Activated CD4-positive, alpha-beta T cell treated with anti-CD3 and anti-CD28 coated beads for 36 hours (primary cell): ENCODE measurements around the gene LMOD2. TPM values are rescaled to one million over a fixed set of nuclear protein-coding genes. Genes with fewer than 3 reads are reported as not detected.

ENCODE experiments used
- ATAC-seq: fragments of 200-7000 bp; cut with Tn5 transposase; one replicate; pipeline ENCODE4 v1.10.0; 2021; ENCODE audit warnings: mild to moderate bottlenecking, moderate library complexity
- CTCF ChIA-PET: fragments of 350-600 bp; sonication (Branson Sonifier 250); formaldehyde crosslinking; loops from one replicate; lab custom pipeline; 2021; ENCODE audit warnings: antibody characterized with exemption; lab: Charles Lee
- POLR2A ChIA-PET: fragments of 350-600 bp; sonication (Branson Sonifier 250); formaldehyde crosslinking; loops from one replicate; lab custom pipeline; 2021; ENCODE audit warnings: antibody characterized with exemption, inconsistent platforms; lab: Charles Lee
- DNase-seq: peaks from one replicate; pipeline ENCODE4 v3.0.0-alpha.2; 2020
- H3K27ac Mint-ChIP-seq: one replicate; pipeline ENCODE4 v1.8.0; 2021; ENCODE audit warnings: mixed read lengths
- H3K27me3 Mint-ChIP-seq: one replicate; pipeline ENCODE4 v1.8.0; 2021; ENCODE audit warnings: mixed read lengths
- H3K36me3 Mint-ChIP-seq: one replicate; pipeline ENCODE4 v1.8.0; 2021; ENCODE audit warnings: low read depth, mixed read lengths
- H3K4me1 Mint-ChIP-seq: one replicate; pipeline ENCODE4 v1.8.0; 2021; ENCODE audit warnings: mixed read lengths
- H3K4me3 Mint-ChIP-seq: one replicate; pipeline ENCODE4 v1.8.0; 2021; ENCODE audit warnings: mild to moderate bottlenecking, moderate library complexity, mixed read lengths
- H3K9me3 Mint-ChIP-seq: one replicate; pipeline ENCODE4 v1.8.0; 2021; ENCODE audit warnings: low read depth, mixed read lengths
- intact Hi-C, 2 experiments: fragments of 100-400 bp; cut with DNase I in 1 of 2; cut with micrococcal nuclease in 1 of 2; formaldehyde crosslinking; loops; one replicate each; pipeline versions ENCODE4 v1.14.2 to v1.15.1; 2022 to 2024; cut with DNase I, micrococcal nuclease
- total RNA-seq, 2 experiments: library from RNA; stranded (reverse); gene quantifications; one replicate each; pipeline ENCODE4 v1.2.3, GENCODE V29; 2021

Gene LMOD2
- total RNA-seq, 2 experiments from 2014 or later = not detected

DNA sequence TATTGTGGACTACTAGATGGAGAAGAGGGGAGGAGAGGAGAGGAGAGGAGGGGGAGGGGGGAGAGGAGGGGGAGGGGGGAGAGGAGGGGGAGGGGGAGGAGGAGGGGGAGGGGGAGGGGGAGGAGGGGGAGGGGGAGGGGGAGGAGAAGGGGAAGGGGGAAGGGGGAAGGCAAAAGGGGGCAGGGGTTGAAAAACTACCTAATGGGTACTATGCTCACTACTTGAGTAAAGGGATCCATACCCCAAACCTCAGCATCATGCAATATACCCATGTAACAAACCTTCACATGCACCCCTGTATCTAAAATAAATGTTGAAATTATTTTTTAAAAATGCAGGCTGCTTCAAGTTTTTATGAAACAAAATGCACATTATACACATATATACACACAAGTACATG lies 15.1 kb upstream of the LMOD2 start:
- DNase-seq (no peak), ATAC-seq (no peak)
- Mint-ChIP-seq H3K4me1 (no peaks in the 10 kb centered on the region), H3K27me3 (peaks cover 17% of the 10 kb centered on the region), H3K4me3 (no peak overlapping the region), H3K27ac (no peak overlapping the region), H3K9me3 (no peaks in the 10 kb centered on the region), H3K36me3 (no peaks in the 10 kb centered on the region)
- ChIA-PET POLR2A (no interaction called here), CTCF (no interaction called here)
- intact Hi-C loops = no loop called here

DNA sequence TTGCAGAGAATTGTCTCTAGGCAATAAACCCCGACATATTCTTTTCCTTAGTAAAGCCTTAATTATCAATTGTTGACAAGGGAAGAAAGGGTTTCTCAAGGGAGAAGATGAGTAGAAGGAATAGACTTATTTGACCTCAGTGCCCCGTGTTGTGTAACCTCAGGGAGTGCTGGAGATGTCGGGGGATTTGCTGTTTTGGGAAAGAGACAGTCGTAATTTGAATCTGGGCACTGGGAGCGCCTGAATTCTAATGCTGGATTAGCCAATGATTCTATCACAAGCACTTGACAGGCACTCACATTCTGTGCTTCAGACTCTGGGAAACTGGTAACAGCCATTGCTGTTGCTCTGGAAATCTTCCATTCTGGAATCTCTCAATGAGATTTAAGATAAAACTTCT lies 13.8 kb upstream of the LMOD2 start:
- CTCF ChIA-PET = no interaction called here
- Mint-ChIP-seq H3K27ac (no peak overlapping the region), H3K9me3 (no peaks in the 10 kb centered on the region), H3K4me1 (no peaks in the 10 kb centered on the region), H3K4me3 (no peak overlapping the region), H3K36me3 (no peaks in the 10 kb centered on the region), H3K27me3 (peaks cover 22% of the 10 kb centered on the region)
- ATAC-seq (no peak), DNase-seq (no peak)
- POLR2A ChIA-PET = no interaction called here
- intact Hi-C loops = no loop called here

DNA sequence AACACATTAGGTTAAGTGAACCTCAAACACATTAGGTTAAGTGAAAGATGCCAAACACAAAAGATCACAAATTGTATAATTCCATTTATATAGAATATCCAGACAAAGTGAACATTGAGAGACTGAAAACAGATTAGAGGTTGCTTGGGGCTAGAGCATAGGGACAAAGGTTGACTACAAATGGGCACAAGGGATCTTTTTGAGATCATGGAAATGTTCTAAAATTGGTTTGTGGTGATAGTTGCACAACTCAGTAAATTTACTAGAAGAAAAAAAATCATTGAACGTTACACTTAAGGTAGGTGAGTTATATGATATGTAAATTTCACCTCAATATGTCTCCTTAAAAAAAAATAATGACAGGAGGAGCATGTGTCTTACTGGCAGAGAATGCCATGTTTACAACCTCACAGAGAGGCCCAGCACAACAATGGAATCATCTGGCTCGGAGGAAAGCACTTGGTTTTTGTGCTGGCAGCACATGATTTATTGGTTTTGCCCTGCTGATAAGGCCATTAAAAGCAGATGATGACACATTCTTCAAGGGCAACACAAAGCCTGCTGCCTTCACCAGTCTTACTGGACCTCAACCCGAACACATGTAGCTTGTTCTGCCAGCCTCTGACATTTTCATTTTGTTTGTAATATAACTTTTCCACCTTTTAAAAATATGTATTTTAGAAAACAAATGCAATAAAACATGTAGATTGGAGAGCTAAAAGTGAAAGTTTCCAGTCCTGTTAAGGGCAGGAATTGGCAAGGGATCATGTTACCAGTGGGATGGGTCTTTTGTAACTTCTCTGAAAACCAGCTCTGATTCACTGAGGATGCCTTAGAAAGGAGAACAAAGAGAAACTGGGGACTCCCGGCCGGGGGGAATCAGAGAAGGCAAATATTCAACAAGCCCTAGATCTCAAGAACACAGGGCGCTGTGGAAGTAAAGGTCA lies 11.9 kb upstream of the LMOD2 start:
- ATAC-seq (no peak), DNase-seq (no peak)
- CTCF ChIA-PET = interaction anchor here (1.1 to 2.3 kb wide), 2 partner anchors 19 to 229 kb away, joined by 3 to 7 read pairs; no protein-coding TSS in a partner anchor
- no peaks in the 10 kb centered on the region for H3K36me3 Mint-ChIP-seq
- H3K27me3 Mint-ChIP-seq = peaks cover 13% of the 10 kb centered on the region
- intact Hi-C loops = no loop called here
- H3K4me3 Mint-ChIP-seq = no peak overlapping the region
- POLR2A ChIA-PET = no interaction called here
- H3K9me3 Mint-ChIP-seq = no peaks in the 10 kb centered on the region
- no peaks in the 10 kb centered on the region for H3K4me1 Mint-ChIP-seq
- H3K27ac Mint-ChIP-seq = no peak overlapping the region

DNA sequence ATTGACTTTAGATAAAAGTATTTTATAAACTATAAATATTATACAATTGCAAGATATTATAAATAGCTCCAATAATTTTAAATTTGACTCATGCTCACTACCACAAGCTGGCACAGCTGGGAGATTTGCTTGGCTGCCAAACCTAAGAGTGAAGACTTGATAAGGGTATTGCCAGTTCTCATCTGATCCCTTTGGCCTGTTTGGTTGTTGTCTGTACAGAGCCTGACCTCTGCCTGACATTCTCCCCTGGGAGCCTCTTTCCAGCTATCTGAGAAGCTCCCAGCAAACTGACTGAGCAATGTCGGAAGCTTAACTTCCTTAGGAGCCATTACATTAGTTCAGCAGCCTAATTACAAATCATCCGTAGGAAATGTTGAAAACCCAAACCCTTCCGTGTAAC lies 10.2 kb upstream of the LMOD2 start:
- ATAC-seq (no peak), DNase-seq (no peak)
- Mint-ChIP-seq H3K27me3 (peaks cover 13% of the 10 kb centered on the region), H3K9me3 (no peaks in the 10 kb centered on the region), H3K4me1 (no peaks in the 10 kb centered on the region), H3K4me3 (no peak overlapping the region), H3K27ac (no peak overlapping the region), H3K36me3 (no peaks in the 10 kb centered on the region)
- ChIA-PET POLR2A (no interaction called here), CTCF (interaction anchor here (1.2 to 2.3 kb wide), 2 partner anchors 9 to 21 kb away, joined by 4 to 7 read pairs; no protein-coding TSS in a partner anchor)
- intact Hi-C loops = no loop called here

DNA sequence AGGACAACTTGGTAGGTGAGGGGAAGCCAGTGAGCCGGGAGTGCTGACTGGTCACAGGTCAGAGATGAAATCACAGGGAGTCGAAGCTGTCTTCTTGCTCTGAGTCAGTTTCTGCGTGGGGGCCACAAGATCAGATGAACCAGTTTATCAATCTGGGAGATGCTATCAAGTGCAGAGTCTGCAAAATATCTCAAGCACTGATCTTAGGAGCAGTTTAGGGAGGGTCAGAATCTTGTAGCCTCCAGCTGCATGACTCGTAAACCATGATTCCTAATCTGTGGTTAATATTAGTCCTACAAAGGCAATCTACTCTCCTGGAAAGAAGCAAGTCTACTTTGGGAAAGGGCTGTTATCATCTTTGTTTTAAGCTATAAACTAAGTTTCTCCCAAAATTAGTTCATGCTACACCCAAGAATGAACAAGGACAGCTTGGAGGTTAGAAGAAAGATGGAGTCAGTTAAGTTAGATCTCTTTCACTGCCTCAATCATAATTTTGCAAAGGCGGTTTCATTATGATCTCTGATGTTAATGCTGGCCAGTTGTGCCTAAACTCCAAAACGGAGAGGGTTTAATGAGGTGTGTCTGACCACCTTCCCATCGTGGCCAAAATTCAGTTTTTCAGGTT lies 8.4 kb upstream of the LMOD2 start:
- POLR2A ChIA-PET = interaction anchor here (0.6 kb wide), 1 partner anchor 12 kb away, joined by 3 read pairs; no protein-coding TSS in a partner anchor
- Mint-ChIP-seq H3K9me3 (no peaks in the 10 kb centered on the region), H3K36me3 (no peaks in the 10 kb centered on the region), H3K4me1 (no peaks in the 10 kb centered on the region), H3K27ac (no peak overlapping the region), H3K4me3 (no peak overlapping the region), H3K27me3 (peaks cover 10% of the 10 kb centered on the region)
- no peak for DNase-seq
- no peak for ATAC-seq
- CTCF ChIA-PET = interaction anchor here (0.6 to 0.9 kb wide), 2 partner anchors 20 to 22 kb away, joined by 3 to 4 read pairs; no protein-coding TSS in a partner anchor
- intact Hi-C loops = no loop called here

DNA sequence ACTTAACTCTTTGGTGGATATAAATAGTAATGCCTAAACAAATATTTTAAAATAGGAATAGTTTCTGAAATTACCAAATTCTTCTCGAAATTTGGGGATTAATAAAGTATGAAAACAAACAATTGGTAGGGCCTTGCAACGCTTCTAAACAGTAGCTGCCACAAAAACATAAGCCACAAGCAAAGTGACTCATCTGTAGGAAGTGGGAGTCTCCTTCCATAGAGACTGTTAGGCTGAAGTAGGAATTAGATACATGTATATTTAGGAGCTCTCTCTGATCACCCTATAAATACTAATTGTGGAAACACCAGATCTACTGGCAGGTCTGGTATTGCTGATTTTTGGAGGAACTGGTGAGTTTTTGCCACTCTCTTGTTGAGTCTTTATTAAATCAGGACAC lies 5.7 kb upstream of the LMOD2 start:
- CTCF ChIA-PET = no interaction called here
- POLR2A ChIA-PET = no interaction called here
- no peak for ATAC-seq

DNA sequence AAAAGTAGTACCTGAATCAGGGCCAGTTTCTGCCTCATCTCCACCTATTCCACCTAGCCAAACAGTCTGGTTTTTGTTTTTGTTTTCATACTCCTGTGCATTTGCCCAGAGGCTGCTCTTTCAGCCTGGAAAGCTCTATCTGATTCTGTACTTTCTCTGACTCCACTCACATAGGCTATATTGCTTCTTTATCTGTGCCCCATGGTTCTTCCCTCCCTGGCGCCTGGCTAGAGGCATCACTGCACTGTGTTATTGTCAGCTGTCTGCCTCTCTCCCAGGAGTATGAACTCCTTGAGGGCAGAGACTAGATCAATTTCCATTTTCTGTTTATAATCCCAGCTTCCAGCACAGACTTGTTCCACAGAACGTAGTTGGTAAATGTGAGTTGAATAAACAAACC lies 5.1 kb upstream of the LMOD2 start:
- POLR2A ChIA-PET = no interaction called here
- H3K4me1 Mint-ChIP-seq = no peaks in the 10 kb centered on the region
- intact Hi-C loops = no loop called here
- DNase-seq (no peak), ATAC-seq (no peak)
- H3K9me3 Mint-ChIP-seq = no peaks in the 10 kb centered on the region
- H3K4me3 Mint-ChIP-seq = no peak overlapping the region
- H3K27me3 Mint-ChIP-seq = peaks cover 10% of the 10 kb centered on the region
- H3K36me3 Mint-ChIP-seq = no peaks in the 10 kb centered on the region
- no peak overlapping the region for H3K27ac Mint-ChIP-seq
- CTCF ChIA-PET = no interaction called here

More for the DNA sequence above, 5.7 kb upstream of the LMOD2 start:
- Mint-ChIP-seq H3K36me3 (no peaks in the 10 kb centered on the region), H3K9me3 (no peaks in the 10 kb centered on the region), H3K4me1 (no peaks in the 10 kb centered on the region), H3K4me3 (no peak overlapping the region), H3K27ac (no peak overlapping the region), H3K27me3 (peaks cover 10% of the 10 kb centered on the region)
- DNase-seq = no peak
- intact Hi-C loops = no loop called here

DNA sequence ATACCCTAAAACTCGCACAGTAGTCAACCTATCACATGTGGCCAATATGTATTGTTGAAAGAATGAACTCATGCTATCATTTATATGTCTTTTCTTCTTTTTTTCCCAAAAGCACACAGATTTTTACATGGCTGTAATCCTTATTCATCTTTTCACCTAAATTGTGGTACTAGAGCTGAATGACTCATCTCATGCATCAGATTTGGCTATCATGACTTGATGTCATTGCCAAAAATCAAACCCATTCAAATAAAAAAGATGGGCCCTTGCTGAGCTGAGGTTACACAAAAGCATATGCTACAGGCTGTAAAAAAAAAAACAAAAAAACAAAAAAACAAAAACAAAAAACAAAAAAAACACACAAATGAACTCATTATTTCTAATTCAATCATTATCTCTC lies 3.3 kb upstream of the LMOD2 start:
- DNase-seq = no peak
- Mint-ChIP-seq H3K4me3 (no peak overlapping the region), H3K27me3 (peaks cover 4% of the 10 kb centered on the region), H3K27ac (no peak overlapping the region), H3K9me3 (no peaks in the 10 kb centered on the region), H3K4me1 (no peaks in the 10 kb centered on the region), H3K36me3 (no peaks in the 10 kb centered on the region)
- POLR2A ChIA-PET = no interaction called here
- CTCF ChIA-PET = no interaction called here
- intact Hi-C loops = no loop called here
- ATAC-seq = no peak

DNA sequence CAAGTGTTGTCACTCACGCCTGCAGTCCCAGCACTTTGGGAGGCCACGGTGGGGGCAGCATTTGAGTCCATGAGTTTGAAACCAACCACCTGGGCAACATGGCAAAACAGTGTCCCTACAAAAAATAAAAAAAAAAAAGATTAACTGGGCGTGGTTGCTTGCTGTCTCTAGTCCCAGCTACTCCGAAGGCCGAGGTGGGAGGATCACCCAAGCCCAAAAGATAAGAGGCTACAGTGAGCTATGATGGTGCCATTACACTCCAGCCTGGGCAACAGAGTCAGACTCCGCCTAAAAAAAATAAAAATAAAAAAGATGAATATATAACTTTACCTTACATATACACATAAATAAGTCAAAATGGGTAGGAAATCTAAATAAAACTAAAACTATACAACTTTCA lies 2.5 kb upstream of the LMOD2 start:
- ChIA-PET CTCF (interaction anchor here (0.6 kb wide), 1 partner anchor 997 kb away, joined by 3 read pairs; no protein-coding TSS in a partner anchor), POLR2A (no interaction called here)
- Mint-ChIP-seq H3K27me3 (peaks cover 4% of the 10 kb centered on the region), H3K9me3 (no peaks in the 10 kb centered on the region), H3K4me1 (no peaks in the 10 kb centered on the region), H3K36me3 (no peaks in the 10 kb centered on the region), H3K4me3 (no peak overlapping the region), H3K27ac (no peak overlapping the region)
- DNase-seq (no peak), ATAC-seq (no peak)
- intact Hi-C loops = no loop called here

DNA sequence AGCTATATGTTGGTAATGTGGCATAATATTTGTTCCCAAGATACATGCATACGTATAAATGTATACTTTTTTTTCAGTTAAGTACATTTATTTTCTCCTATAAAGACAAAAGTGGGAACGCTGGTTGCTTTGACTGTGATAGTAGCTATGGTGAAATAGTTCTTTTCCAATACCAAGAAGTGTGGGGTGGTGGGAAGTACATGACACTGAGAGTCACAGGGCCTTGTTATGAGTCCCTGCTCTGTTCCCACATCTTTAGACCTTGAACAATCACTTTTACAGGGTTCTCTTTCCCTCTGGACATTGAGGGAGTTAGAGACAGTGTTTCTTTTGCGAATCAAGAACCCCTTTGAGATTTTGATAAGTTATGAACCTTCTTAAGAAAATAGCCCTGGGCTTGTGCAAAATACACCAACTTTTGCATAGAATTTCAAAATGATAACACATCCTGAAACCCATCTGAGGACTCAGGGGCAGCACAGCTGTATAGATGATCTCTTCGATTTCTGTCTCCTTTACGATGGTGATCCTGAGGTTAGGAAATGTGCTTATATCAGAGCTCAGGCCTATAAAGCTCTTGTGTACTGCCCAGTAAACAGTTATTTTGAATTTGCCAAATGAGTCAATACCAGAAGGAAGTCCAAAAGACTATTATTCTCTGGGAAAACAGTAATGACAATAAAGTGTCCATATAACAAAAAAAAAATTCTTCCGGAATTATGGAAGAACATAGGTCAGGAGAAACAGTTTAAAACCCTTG lies 1.1 kb downstream of the LMOD2 start:
- no peak for DNase-seq
- Mint-ChIP-seq H3K9me3 (no peaks in the 10 kb centered on the region), H3K4me1 (no peaks in the 10 kb centered on the region), H3K27ac (no peak overlapping the region), H3K4me3 (no peak overlapping the region), H3K27me3 (peaks cover 4% of the 10 kb centered on the region), H3K36me3 (no peaks in the 10 kb centered on the region)
- ChIA-PET CTCF (interaction anchor here (0.6 kb wide), 1 partner anchor 84 kb away, joined by 3 read pairs; no protein-coding TSS in a partner anchor), POLR2A (no interaction called here)
- ATAC-seq = no peak
- intact Hi-C loops = no loop called here

DNA sequence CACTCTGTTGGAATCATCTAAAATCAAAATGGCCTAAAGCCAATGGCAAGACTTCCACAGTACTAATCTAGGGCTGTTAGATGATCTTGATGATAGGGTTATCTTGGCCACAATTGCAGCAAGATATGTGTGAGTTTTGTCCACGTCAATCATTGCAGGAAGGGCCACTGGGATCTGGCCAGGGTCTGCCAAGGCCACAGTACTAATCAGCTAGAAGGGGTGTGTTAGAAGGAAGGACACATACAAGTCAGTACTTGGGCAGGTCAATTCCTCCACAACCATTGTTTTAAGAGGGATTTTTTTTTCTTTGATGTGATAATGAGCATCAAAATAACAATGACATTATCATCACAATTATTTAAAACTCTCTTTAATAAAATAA lies 1.6 kb downstream of the LMOD2 start:
- Mint-ChIP-seq H3K36me3 (no peaks in the 10 kb centered on the region), H3K4me1 (no peaks in the 10 kb centered on the region), H3K4me3 (no peak overlapping the region), H3K27me3 (peaks cover 6% of the 10 kb centered on the region), H3K9me3 (no peaks in the 10 kb centered on the region), H3K27ac (no peak overlapping the region)
- no peak for ATAC-seq
- ChIA-PET CTCF (interaction anchor here (0.6 kb wide), 1 partner anchor 84 kb away, joined by 3 read pairs; no protein-coding TSS in a partner anchor), POLR2A (no interaction called here)
- DNase-seq = no peak
- intact Hi-C loops = no loop called here
